ENCODE measurements around the gene VAMP5. TPM values are rescaled to one million over a fixed set of nuclear protein-coding genes. Genes with fewer than 3 reads are reported as not detected.
A peak's percentile ranks its signal among the peaks of the same experiment; 100 is the strongest.

Gene VAMP5
- total and polyA plus RNA-seq, 2 of the 8 experiments (the other 6 are each of a cell fraction or from before 2014, with no cell fraction given), result 4.7 to 14.2 TPM

DNA sequence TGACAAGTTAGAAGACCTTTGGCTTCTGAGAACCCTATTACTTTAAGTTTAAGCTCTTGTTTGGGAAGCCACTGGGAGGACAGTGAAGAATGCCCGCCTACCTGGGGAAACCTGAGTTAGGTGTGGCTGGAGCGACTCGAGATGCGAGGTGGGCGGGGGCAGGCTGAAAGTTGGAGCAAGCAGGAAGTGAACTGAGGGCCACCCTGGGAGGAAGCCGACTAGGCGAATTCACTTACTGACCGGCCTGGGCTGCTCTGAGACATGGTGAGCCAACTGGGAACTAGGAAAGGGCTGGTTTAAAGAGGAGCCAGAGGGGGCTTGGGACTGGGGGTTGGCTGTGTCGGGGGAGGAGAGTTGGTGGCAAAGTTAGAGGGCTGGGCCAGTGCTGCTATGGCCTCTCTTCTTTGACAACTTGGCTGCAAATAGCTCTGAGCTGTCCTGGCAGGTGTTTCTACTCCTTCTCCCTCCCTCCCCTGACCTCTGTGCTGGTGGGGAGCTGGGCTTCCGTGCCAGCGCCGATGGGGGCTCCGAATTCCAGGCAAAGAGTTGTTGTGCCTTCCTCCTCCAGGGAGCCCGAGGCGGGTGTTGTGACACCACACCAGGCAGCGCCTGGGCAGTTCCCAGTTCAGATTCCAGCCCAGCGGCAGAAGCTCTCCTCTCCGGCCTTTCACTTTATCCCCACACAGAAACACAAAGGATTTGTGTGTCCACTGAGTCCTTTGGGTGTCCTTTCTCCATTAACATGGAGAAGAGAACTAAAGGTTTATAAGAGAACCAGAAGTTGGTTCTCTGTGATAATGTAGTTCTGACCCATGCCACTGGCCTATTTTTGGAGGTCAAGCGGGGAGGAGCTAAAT lies 6.6 kb upstream of the VAMP5 start, which contains the start of gene VAMP8:
VAMP8 (plus strand) TSS at position 201 of the 857 bp plus-strand sequence; CDS start at position 262, 61 bp downstream.
- Histone ChIP-seq H3K9ac (replicated peaks in 1 of 4; ENCODE audit: extremely low read depth in 1 of 4, low read depth in 3 of 4, low read length in 3 of 4) (peak within 1 kb of the TSS in 1 of 4 experiments; percentile 34; a peak in 3 of 7 replicates), H3K27me3 (replicated peaks in 1 of 4; ENCODE audit: control insufficient read depth in 3 of 4, extremely low read depth in 1 of 4, insufficient read depth in 3 of 4, low read length in 3 of 4) (peaks cover 0 to 13% (median under 1%) of the 10 kb centered on the region in 4 experiments; a peak in 1 of 7 replicates), H2BK12ac (ENCODE audit: low read depth, low read length) (0 out of 2 replicates have a peak within 1 kb of the TSS, but pooled peaks have one; percentile 33)
- 0 out of 3 replicates have a peak, but pooled peaks of 1 of the 2 experiments have one; percentile 19 for TF ChIP-seq POLR2A (IDR thresholded peaks at IDR 0.05; ENCODE audit: control extremely low read depth in 1 of 2, low read depth in 2 of 2, low read length in 2 of 2)
- TF ChIP-seq KDM5A (IDR thresholded peaks at IDR 0.05; ENCODE audit: low read length), result no peak
- no peak for TF ChIP-seq CEBPB (IDR thresholded peaks at IDR 0.05; ENCODE audit: low read depth, low read length)
- no peak for TF ChIP-seq KDM1A (IDR thresholded peaks at IDR 0.05; ENCODE audit: borderline replicate concordance, low read length)
- TF ChIP-seq SP2 (IDR thresholded peaks at IDR 0.05; ENCODE audit: low read length), result no peak
- TF ChIP-seq CTBP2 (IDR thresholded peaks at IDR 0.05; ENCODE audit: borderline replicate concordance, insufficient read depth, insufficient read length, low read length), result no peak
- peak; percentile 31 to 55; a peak in 1 of 4 replicates for TF ChIP-seq SIN3A (conservative IDR thresholded peaks at IDR 0.05 in 1 of 2, IDR thresholded peaks at IDR 0.05 in 1 of 2; ENCODE audit: low read depth in 1 of 2, low read length in 2 of 2)
- peak; percentile 27; the same call in 1 of the 2 replicates for TF ChIP-seq TAF1 (IDR thresholded peaks at IDR 0.05; ENCODE audit: low read depth, low read length)
- TF ChIP-seq PHF8 (conservative IDR thresholded peaks at IDR 0.05; ENCODE audit: low read depth, low read length), result no peak
- TF ChIP-seq ASH2L (IDR thresholded peaks at IDR 0.05; ENCODE audit: low read length), result peak; percentile 60
- no peak for TF ChIP-seq TEAD4 (IDR thresholded peaks at IDR 0.05; ENCODE audit: low read depth, low read length)

More for the DNA sequence above, 6.6 kb upstream of the VAMP5 start, which contains the start of gene VAMP8:
- no peaks in the 10 kb centered on the region for H3K79me2 ChIP-seq (ENCODE audit: control insufficient read depth in 1 of 2, insufficient read depth in 2 of 2, low read length in 2 of 2)
- no peaks in the 10 kb centered on the region for H4K20me1 ChIP-seq (replicated peaks in 1 of 2; ENCODE audit: control insufficient read depth in 1 of 2, insufficient read depth in 2 of 2, low read length in 2 of 2)
- 0 out of 2 replicates have a peak within 1 kb of the TSS, but pooled peaks have one; percentile 68 for H4K8ac ChIP-seq (ENCODE audit: extremely low read depth, insufficient read depth, low read length)
- no peak within 1 kb of the TSS for H3K4ac ChIP-seq (replicated peaks; ENCODE audit: insufficient read length, low read depth, low read length)
- no peak within 1 kb of the TSS for H2AK5ac ChIP-seq (ENCODE audit: low read depth, low read length)
- H3K36me3 ChIP-seq (ENCODE audit: control insufficient read depth in 2 of 4, insufficient read depth in 4 of 4, low read length in 3 of 4), result no peaks in the 10 kb centered on the region
- peak within 1 kb of the TSS; percentile 34 for H4K91ac ChIP-seq (replicated peaks; ENCODE audit: insufficient read length, low read length)
- H3K4me1 ChIP-seq (replicated peaks in 1 of 4; ENCODE audit: control insufficient read depth in 3 of 4, insufficient read depth in 4 of 4, low read length in 3 of 4), result peaks cover 2 to 14% (median 7%) of the 10 kb centered on the region in 4 experiments
- H3K14ac ChIP-seq (ENCODE audit: insufficient read length), result no peak within 1 kb of the TSS
- H2BK15ac ChIP-seq (ENCODE audit: low read length), result 0 out of 2 replicates have a peak within 1 kb of the TSS, but pooled peaks have one; percentile 61
- H2BK20ac ChIP-seq (ENCODE audit: low read length), result no peak within 1 kb of the TSS
- ChIA-PET CTCF (ENCODE audit: partially characterized antibody) (interaction anchor here (0.6 to 1.9 kb wide), 4 partner anchors 14 to 185 kb away, joined by 3 to 7 read pairs (median 4); no protein-coding TSS in a partner anchor), POLR2A (ENCODE audit: partially characterized antibody) (interaction anchor here (0.6 to 4.1 kb wide), 17 partner anchors 10 to 491 kb away, joined by 3 to 28 read pairs (median 5); partner anchors contain the start of genes C2orf68, ELMOD3, GGCX and MAT2A)
- H3K4me2 ChIP-seq (ENCODE audit: insufficient read depth in 1 of 2, low read depth in 2 of 2, low read length in 2 of 2), result peak within 1 kb of the TSS; percentile 78 to 79
- no peak within 1 kb of the TSS for H4K5ac ChIP-seq (ENCODE audit: insufficient read length, low read depth, low read length)
- no peaks in the 10 kb centered on the region for H3K9me3 ChIP-seq (ENCODE audit: insufficient read depth in 2 of 2, low read depth in 1 of 2, low read length in 1 of 2)
- 10% methylated on average over 17 of the region's 19 CpGs; no CpG with 5 or more reads in 1 of the 2 experiments for WGBS, 2 experiments (ENCODE audit: extremely low coverage in 1 of 2, insufficient coverage in 1 of 2, insufficient read length in 1 of 2, insufficient replicate concordance in 2 of 2, low coverage in 1 of 2, low lambda C conversion rate in 2 of 2, missing lambda C conversion rate in 1 of 2)
- H3K27ac ChIP-seq (ENCODE audit: low read depth, low read length), result no peak within 1 kb of the TSS
- H3K23me2 ChIP-seq (ENCODE audit: low read depth, low read length), result peaks cover 2% of the 10 kb centered on the region; the same call in 1 of the 2 replicates
- H3K18ac ChIP-seq (ENCODE audit: extremely low read depth, low read length), result peak within 1 kb of the TSS; percentile 48; the same call in 1 of the 2 replicates
- H3K23ac ChIP-seq (ENCODE audit: insufficient read length), result no peak within 1 kb of the TSS
- no peaks in the 10 kb centered on the region; the same call in 1 of the 2 replicates for H3K79me1 ChIP-seq (ENCODE audit: low read depth, low read length)
- peak within 1 kb of the TSS; percentile 32 to 62 (median 41); a peak in 6 of 8 replicates for H3K4me3 ChIP-seq (ENCODE audit: extremely low read depth in 1 of 4, insufficient read depth in 2 of 4, low read depth in 3 of 4, low read length in 4 of 4)
- peak within 1 kb of the TSS; percentile 17 for H3K56ac ChIP-seq (replicated peaks; ENCODE audit: insufficient read length, low read depth, low read length)
- no peak for FAIRE-seq
- DNase-seq (ENCODE audit: low read depth in 1 of 2, low spot score in 2 of 2), result peak; percentile 53 to 80
- H2BK120ac ChIP-seq (replicated peaks; ENCODE audit: low read depth, low read length), result no peak within 1 kb of the TSS
- H2AFZ ChIP-seq (ENCODE audit: low read length), result no peak within 1 kb of the TSS
- H2BK5ac ChIP-seq (ENCODE audit: low read depth, low read length), result peak within 1 kb of the TSS; percentile 78; the same call in 1 of the 2 replicates

Measured in H1 (cell line).